Putamen (tissue), 1 donor: ENCODE measurements around the gene RRAD.
"Not testable (repeated sequence)": the region's sequence is repeated elsewhere in the genome, so short reads cannot be mapped to it uniquely, and the experiment has no call there.

Experiments
- DNase-seq: peaks from one replicate; pipeline ENCODE4 v3.0.0-alpha.2; 2016; ENCODE audit warnings: low spot score

RRAD gene

GRCh38 chr16:66900721-66901441 is 24.5 kb downstream of the RRAD start:
- DNase-seq: no peak

GRCh38 chr16:66899945-66900710 is 25.2 kb downstream of the RRAD start:
- DNase-seq: no peak

- DNase-seq: no peak
These were observed 25.9 kb downstream of the RRAD start for GRCh38 chr16:66899310-66899944.

GRCh38 chr16:66898933-66899309 is 26.4 kb downstream of the RRAD start:
- DNase-seq: no peak

- no peak for DNase-seq
These were observed 27.1 kb downstream of the RRAD start for GRCh38 chr16:66898207-66898606.

- not testable (repeated sequence) for DNase-seq
These were observed 28.7 kb downstream of the RRAD start for GRCh38 chr16:66896682-66897081.

GRCh38 chr16:66895999-66896398 is 29.3 kb downstream of the RRAD start:
- no peak for DNase-seq

- no peak for DNase-seq
These were observed 29.7 kb downstream of the RRAD start for GRCh38 chr16:66895689-66895979.

- peak; percentile 60 for DNase-seq
These were observed 30.2 kb downstream of the RRAD start for GRCh38 chr16:66894948-66895688.

- DNase-seq: no peak
These were observed 31.3 kb downstream of the RRAD start for GRCh38 chr16:66894055-66894454.

- no peak for DNase-seq
These were observed 33.5 kb downstream of the RRAD start for GRCh38 chr16:66891797-66892196.

GRCh38 chr16:66891360-66891759 is 34.0 kb downstream of the RRAD start:
- no peak for DNase-seq

- no peak for DNase-seq
These were observed 34.5 kb downstream of the RRAD start for GRCh38 chr16:66890799-66891198.

- DNase-seq: no peak
These were observed 35.7 kb downstream of the RRAD start for GRCh38 chr16:66889622-66890021.

GRCh38 chr16:66888647-66889615 is 36.4 kb downstream of the RRAD start:
- DNase-seq: no peak

- DNase-seq: no peak
These were observed 38.4 kb downstream of the RRAD start for GRCh38 chr16:66886914-66887313.

GRCh38 chr16:66886321-66886720 is 39.0 kb downstream of the RRAD start:
- DNase-seq: no peak

- DNase-seq: no peak
These were observed 39.8 kb downstream of the RRAD start for GRCh38 chr16:66885491-66885890.

- no peak for DNase-seq
These were observed 42.6 kb downstream of the RRAD start for GRCh38 chr16:66882702-66883101.

GRCh38 chr16:66881964-66882508 is 43.3 kb downstream of the RRAD start:
- DNase-seq: no peak

- DNase-seq: no peak
These were observed 43.8 kb downstream of the RRAD start for GRCh38 chr16:66881560-66881959.
